Muscle of arm (tissue), 12 donors: ENCODE results near the gene CPA3. TPM values are rescaled to one million over a fixed set of nuclear protein-coding genes. Genes with fewer than 3 reads are reported as not detected.

ENCODE experiments used
- DNase-seq: peaks from one replicate; pipeline ENCODE4 v3.0.0-alpha.2; 2013
- polyA plus RNA-seq, 12 donors: library from polyadenylated mRNA; unstranded; fragments of 120-200 nt; gene quantifications; one replicate each; pipeline ENCODE4 v1.2.1, GENCODE V29; 2013; ENCODE audit not compliant: insufficient read length in 12 of 12

Gene CPA3
- polyA plus RNA-seq, 12 donors = 0.90 to 8.5 (median 2.1) TPM; not detected in 2

DNA sequence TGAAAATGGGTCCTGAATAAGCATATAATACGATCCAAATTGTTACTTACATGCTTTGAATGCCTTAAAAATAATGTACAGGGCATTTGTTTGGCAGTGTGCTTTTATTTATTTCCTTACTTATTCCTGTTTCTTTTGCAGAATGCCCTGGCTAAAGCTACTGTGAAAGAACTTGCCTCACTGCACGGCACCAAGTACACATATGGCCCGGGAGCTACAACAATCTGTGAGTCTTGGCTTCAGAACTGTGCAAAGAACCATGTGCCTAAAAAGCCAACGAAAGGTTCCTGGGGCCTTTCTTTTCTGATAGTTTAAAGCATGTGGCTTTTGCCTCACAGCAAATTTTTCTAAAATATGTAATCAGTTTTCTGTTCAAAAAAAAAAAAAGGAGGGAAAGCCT is 7.8 kb upstream of the CPA3 start:
- DNase-seq = no peak

DNA sequence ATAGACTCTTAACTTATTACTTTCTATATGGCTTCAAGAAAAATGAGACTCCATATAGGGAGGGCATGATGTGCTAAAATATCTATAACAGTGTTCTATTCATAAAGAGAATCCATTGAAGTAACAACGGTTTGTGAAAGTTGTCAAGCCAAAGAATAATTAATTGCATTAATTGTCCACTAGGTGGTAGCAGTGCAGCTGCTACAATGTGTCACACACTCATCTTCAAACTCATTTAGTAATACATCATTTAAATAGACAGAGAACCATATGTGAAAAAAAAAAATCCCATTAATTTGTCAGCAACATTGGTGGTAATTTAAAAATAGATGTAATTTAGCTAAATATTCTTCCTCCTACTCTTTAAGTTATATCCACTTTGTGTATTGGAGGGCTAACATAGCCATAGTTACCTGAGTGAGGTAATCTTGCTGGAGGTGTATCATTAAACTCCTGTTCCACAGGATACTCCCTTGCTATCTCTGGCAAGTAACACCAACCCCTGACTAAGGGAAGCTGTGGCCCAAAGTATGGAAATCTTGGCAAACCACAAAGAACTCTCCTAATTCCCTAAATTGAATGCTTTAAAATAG is 3.7 kb upstream of the CPA3 start:
- no peak for DNase-seq

DNA sequence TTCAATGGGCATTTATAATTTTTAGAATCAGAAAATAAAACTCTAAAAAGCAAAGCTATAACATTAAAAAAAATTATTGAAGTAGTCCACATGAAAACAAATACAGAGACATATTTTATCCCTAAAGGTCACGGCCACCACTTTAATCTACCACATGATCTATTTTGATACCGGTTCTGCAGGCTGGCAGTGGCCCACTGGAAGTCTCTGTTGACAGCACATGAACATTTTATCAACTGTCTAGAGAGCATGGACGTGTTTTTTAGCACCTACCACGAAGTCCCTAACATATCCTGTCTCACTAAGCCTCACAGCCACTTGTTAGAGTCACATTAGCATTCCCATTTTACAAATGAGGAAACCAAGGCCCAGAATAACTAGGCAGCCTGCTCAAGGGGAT is 1.8 kb upstream of the CPA3 start:
- DNase-seq = no peak

DNA sequence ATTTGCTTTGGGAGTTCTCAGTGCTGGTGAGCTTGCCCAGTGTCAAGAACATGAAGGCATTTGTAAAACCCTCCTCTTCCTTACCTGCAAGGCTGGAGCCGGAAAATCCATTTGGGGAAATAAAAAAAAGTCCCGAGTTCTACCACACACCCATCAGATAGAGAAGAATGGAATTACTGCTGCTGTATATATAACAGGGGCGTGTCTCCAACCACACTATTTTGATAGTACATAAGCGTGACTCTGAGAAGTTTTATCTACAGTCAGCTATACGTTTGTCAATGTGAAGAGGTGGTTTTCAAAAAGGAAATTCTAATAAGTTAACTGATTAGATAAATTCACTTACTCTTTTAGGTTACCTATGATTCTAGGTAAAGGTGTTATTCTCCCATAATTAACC is 1.3 kb upstream of the CPA3 start:
- DNase-seq = no peak

DNA sequence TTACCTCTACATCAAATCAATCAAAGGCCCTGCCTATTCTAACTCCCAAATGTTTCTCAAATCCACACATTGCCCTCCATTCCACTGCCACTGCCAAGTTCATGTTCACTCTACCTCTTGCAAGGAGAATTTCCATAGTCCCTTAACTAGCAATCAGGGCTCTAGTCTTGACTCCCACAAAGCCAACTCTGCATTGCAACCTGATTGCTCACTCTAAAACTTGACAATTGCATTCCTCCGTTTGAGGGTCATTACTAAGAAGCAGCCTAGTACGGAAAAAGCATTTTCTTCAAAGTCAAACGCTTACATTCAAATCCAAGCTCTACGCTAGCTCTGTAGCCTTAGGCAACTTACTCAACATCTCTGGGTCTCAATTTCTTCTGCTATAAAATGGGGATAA is 1.2 kb downstream of the CPA3 start:
- DNase-seq = no peak

DNA sequence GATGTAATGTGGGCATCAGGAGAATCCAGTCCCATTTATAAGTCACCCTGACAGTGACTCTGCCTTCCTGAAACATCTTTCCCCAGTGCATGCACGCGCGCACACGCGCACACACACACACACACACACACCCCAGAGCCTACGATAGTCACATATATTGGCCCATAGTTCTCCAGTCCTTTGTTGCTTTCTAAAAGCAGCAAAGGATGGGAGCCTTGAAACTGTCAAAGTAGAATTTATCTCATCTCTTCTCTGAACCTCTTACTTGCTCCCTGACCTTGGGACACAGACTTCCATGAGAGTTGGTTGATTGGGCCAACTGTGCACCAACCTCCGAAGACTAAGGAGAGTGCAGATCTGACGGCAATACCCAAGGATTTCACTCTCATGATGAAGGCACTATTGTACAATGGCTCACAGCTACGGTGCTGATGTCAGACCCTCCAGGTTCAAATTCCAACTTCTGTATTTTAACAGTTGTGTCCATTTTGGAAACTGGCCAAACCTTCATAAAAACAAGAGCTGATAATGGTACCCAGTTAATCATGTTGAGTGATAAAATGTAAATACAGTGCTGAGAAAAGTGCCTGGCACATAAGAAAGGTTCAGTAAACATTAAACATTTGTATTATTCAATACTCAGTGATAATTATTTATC is 8.3 kb downstream of the CPA3 start:
- no peak for DNase-seq

DNA sequence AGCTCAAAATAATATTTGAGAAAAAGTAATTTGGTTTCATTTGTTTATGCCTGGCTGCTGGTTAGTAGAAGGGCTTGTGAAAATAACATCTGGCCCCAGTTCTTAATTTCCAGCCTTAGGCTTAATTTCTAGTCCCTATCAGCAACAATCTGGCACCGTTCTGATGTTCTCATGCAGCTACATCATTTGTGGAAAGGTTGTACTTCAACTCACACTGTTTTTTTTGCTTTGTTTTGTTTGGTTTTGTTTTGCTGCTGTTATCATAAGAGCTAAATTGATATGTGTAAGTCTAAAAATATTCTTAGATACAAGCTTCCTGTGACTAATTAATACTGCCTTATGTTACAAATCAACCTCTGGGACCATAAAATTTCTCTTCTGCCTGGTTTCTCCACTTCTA is 8.9 kb downstream of the CPA3 start:
- no peak for DNase-seq

DNA sequence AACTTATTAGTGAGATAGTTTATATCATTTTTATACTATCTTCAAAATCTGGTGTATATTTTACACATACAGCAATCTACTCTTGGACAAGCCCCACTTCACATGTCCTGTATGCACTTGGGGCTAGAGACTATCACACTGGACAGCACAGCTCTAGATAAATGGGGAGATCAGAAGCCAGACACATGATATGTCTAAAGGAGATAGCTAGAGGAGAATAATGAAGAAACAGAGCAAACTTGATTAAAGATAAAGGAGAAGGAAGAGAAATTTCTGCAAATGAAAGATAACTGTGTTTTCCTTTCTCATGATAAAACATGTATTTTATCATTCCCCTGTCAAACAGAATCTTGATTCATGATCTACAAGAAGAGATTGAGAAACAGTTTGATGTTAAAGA is 13.0 kb downstream of the CPA3 start:
- DNase-seq = no peak

DNA sequence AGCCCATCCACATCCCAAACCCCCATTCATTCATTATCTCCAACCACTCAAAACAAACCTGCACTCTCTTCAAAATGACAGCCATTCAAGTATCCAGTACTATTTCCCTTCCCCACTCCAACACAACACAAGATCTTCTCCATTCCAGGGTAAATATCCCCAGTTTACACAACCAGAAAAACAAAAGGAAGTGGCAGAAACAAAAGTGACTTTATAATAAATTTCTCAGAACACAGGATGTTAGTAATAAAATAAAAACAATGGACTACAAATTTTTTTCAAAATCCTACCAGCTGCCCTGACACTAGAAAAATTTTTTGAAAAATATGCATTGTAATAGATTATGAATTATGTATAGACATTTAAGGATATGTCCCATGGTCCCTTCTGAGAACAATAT is 14.2 kb downstream of the CPA3 start:
- no peak for DNase-seq

DNA sequence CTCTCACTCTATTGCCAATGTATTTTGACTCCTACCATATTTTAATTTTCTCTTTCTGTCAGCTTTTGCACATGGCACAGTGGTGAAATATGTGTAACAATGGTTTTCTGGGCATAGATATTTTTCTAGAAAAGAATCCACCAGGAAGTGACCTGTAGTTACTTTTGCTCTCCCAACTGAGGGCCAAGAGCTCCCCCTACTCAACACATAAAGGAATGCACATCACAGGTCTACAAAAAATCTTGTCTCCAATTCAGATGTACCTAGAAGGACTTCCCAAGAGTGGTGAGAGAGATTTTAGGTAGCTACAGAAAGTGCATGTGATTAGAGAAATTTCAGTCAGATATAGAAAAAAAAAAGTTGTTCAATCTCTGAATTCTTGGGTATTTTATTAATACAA is 15.6 kb downstream of the CPA3 start:
- no peak for DNase-seq

DNA sequence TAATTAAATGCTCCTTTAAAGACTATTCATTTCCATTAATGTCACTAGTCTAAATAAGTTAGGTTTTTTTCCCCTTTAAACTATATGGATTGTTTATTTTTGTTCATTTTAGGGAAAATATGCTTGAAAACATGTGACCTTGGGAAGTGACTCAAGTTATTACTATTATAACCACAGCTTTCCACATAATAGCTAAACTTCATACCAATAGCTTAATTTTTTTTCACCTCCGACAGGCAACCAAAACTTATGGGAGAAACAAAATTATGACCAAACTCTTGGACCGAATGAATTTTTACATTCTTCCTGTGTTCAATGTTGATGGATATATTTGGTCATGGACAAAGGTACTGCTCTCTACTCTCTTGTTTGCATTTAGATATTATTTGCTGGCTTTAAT is 16.2 kb downstream of the CPA3 start:
- DNase-seq = no peak

DNA sequence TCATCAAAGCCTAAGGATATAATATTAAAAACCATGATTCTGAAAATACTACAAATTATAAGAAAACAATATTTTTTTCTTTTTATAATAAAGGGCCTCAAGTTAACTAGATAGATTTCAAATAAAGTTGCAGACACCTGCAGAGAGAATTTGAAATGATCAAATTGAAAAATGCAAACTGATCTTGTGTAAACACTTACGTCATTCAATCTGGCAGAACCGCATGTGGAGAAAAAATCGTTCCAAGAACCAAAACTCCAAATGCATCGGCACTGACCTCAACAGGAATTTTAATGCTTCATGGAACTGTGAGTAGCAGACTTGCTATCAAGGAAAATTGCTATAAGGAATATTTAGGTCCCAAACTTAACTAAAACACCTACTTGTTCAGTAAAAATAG is 17.2 kb downstream of the CPA3 start:
- peak; percentile 55 for DNase-seq

DNA sequence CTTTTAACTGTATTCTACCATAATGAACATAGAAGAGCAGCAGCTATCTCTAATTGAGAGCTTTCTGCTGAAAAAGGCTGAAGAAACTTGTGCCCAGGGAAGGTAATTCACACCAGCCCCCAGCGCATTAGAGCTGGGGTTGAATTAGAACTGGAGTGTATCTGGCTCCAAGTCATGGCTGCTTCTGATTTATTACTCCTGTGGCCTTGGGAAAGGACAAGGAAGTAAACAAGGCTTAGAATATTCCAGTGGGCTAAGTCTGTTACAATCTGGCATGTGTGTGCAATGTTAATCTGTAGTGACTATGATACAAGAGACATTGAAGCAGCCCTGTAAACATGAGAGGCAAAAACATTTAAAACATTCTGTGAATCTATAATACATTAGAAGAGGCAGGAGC is 18.1 kb downstream of the CPA3 start:
- DNase-seq = peak; percentile 5

DNA sequence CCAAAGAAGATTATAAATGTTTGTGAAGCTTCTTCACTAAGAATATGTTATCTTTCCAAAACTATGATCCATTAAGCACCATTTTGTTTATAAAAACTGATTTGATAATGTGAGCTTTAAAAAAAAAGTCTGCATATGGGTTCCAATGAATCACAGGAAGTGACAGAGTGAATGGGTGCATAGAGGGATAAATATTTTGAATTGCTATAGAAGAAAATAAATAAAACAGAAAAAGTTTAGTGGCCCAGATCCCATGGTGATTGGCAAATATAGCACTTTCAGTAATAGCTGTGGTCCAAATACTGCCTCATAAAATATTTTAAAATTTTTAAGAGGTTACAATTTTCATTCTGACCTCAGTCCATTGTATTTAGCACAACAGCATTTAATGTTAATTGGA is 19.2 kb downstream of the CPA3 start:
- no peak for DNase-seq

DNA sequence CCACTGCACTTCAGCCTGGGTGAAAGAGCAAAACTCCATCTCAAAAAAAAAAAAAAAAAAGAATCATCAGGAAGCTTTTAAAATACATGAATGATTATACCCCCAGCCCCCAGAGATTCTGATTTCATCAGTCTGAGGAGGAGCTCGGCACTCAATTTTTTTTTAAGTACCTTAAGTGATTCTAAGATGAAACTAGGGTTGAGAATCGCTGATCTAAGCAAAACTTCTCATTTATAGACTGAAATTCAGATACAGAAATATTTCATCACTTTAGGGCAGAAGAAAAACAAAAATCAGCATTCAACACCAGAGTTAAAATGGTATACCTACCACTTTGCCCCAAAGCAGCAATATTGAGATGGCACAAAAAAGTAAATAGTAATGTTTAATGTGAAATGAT is 24.7 kb downstream of the CPA3 start:
- DNase-seq = no peak

DNA sequence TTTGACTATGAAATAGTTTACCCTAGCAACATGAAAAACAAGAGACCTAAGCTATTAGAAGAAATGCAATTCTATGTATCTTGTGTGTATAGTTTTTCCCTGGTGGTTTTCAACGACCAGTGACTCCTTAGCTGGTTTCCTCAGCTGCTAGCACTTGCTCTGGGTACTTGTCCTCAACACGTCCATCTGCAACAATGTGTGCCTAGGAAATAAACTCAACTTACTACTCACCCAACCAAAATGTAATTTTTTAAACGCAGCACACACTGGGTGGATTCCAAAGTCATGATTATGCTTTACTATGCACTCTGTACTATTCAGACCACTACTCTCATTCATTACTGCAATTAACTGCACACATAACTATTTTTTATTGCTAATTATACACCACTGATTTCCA is 31.0 kb downstream of the CPA3 start:
- DNase-seq = no peak

DNA sequence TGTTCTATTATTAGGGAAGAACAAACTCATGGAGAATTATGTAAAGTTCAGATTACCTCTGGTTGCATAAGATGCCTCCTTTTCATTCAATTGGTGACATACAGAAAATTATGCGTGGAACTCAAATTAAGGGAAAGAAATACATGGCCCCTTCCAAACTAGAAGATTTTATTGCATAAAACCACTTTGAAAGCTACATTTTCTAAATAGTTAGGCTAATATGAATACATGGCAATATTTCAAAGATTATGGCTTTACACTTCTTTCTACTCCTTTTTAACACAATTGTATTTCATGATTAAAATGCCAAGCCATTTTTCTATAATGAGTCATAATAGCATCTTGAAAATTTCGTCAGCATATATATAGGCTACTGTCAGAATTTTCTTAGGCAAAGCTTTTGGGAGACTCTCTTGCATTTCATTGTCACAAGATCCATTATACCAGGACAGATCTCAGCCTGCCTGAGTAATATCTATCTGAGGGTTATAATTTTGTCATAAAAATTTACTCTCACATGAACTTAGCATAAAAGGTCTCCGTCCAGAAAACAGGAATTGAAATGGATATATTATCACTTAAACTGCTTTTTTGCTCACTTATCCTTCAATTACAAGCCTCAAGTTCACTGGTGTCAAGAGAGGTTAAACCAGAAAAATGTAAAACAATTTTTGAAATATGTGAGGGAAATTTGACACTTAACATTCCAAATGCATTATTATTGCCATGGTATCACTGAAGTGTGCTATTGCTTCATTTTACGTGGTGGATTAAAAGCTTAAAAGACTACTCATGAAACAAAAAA is 37.1 kb downstream of the CPA3 start:
- DNase-seq = no peak

DNA sequence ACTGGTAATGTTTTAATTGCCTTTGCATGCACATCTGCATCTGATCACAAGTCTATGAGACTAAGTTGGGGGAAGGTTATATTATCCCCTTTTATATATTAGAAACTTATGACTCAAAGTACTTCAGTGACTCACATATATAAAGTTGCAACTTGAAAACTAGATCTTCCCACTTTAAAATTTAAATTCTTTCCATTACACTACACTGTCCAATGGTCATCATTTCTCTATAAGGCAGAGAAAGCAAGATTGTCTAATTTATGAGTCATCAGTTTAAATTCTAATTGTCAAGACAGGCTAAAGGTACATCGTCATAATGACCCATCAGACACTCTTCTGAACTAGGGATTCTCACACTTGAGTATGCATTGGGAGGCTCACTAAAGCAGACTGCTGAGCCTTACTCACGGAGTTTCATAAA is 37.9 kb downstream of the CPA3 start:
- no peak for DNase-seq

DNA sequence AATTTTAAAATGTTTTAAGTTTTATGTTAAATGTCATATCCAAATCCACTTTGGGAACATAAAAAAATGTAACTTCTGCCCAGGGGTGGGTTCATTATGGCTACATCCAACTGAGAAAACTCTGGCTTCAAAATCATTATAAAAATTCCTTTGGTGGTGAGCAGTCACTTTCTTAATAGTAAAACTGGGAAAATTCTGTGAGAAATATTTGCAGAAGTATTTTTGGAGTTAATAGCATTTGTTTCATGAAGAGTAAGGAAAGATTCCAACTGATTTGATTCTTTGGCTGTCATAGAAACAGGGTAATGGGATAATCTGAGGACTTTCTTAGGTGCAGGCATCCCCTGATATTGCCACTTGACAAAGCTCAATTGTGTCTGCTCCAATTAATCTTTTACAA is 38.8 kb downstream of the CPA3 start:
- DNase-seq = no peak

DNA sequence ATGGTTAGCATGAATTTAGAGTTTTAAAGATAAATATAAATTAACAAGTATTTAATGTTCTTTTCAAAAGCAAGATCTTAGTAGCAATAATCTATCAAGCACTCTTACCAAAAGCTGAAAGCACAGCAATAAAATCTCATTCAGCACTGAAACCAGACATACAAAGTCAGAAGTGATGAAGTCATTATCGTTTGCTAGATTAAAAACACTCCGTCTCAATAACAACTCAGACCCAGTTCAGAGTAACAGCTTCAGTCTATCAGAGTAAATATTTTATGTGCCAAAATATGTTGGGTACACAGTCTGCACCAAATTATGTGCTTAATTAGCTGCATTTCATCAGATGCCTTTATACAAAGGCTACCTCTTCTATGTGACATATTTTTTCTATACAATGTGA is 41.6 kb downstream of the CPA3 start:
- DNase-seq = no peak

DNA sequence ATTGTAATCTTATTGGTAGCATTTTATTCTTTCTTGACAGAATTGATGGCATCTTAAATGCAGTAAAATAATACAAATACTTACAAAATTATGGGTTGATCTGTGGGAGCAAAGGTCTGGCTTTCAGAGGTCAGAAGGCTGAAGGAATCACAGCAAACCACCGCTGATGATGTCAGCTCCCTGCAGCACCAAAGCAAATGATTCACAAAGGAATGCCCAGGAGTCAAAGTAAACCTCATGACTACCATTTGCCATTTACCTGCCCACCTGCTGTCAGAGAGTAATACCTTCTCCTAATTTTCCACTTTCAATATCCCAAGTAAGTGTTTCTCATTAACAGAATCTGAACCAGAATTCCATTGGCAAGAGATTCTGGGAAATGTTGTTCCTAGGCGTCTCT is 46.1 kb downstream of the CPA3 start:
- no peak for DNase-seq

DNA sequence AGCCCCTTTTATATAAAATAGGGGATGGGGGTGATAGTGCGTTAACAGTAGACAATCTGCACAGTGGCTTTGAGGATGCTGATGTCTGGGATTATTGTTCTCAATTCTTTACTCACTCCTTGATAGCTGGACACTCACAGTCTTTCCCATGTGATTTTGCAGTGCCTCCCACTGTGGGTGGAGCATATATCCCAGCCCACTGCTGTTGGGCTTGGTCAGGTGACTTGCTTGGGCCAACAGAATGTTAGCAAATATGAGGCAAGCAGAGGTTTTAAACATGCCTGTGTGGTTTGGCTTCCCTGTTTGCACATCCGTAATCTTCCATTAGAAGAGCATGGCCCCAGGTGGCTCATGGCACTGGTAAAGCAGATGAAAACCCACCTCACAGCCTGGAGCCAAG is 46.5 kb downstream of the CPA3 start:
- no peak for DNase-seq

DNA sequence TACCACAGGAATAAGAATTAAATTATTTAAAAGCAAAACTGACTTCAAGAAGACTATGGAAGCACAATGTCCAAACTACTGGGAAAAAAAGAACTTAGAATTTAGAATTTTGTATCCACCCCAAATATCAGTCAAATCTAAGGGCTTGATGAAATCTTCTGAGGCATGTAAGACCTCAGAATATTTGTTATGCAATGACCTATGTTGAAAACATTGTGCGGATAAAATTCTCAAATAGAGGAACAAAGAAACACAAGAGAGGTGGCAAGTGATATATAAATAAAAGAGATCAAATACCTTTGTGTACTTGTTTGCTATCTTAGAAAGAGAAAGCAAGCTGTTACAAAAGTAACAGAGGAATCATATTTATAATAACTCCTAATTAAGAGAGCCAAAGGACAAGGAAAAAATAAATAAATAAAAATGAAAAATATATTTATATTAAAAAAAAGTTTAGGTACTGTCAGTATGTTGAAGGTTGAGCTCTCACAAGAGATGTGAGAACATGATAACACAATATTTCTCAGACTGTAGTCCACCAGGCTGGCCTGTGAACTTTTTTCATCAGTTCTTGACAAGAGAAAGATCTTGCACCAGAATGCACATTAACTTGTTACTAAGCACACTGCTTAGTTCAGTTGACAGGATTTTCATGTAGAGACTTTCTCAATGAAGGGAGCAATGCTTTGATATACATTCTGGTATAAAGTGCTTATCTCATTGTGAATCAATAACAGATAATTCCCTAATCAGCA is 50.0 kb downstream of the CPA3 start:
- DNase-seq = no peak
